NCI-H2029 (cell line): ENCODE results near the gene KCNE3.
A peak's percentile ranks its signal among the peaks of the same experiment; 100 is the strongest.

Experiments
- DNase-seq: peaks from one replicate; lab custom pipeline; 2025; lab: John Stamatoyannopoulos, UW

The KCNE3 gene

GRCh38 chr11:74466916-74467885 lies at the start of gene KCNE3:
KCNE3 (minus strand) TSS chr11:74467549; CDS start chr11:74457563, 9,986 bp downstream.
- DNase-seq = no peak

GRCh38 chr11:74507582-74507981 lies 40.2 kb upstream of the KCNE3 start:
- DNase-seq = no peak

GRCh38 chr11:74506823-74507222 lies 39.5 kb upstream of the KCNE3 start:
- no peak for DNase-seq

GRCh38 chr11:74505911-74506310 lies 38.6 kb upstream of the KCNE3 start:
- DNase-seq = no peak

GRCh38 chr11:74504100-74504691 lies 36.8 kb upstream of the KCNE3 start:
- no peak for DNase-seq

- DNase-seq = no peak
Observed at GRCh38 chr11:74494916-74495315, 27.6 kb upstream of the KCNE3 start.

GRCh38 chr11:74493791-74494630 lies 26.7 kb upstream of the KCNE3 start:
- no peak for DNase-seq

- DNase-seq = peak; percentile 98
Observed at GRCh38 chr11:74492974-74493790, 25.8 kb upstream of the KCNE3 start, which contains the start of gene LIPT2. LIPT2 (minus strand) TSS chr11:74493724; CDS start chr11:74493703, 21 bp downstream.

GRCh38 chr11:74492084-74492483 lies 24.7 kb upstream of the KCNE3 start:
- no peak for DNase-seq

- DNase-seq = no peak
Observed at GRCh38 chr11:74490941-74491340, 23.6 kb upstream of the KCNE3 start.

- DNase-seq = no peak
Observed at GRCh38 chr11:74487875-74488274, 20.5 kb upstream of the KCNE3 start.

- DNase-seq = no peak
Observed at GRCh38 chr11:74485868-74486267, 18.5 kb upstream of the KCNE3 start.

- DNase-seq = no peak
Observed at GRCh38 chr11:74480688-74481417, 13.5 kb upstream of the KCNE3 start.

- no peak for DNase-seq
Observed at GRCh38 chr11:74479732-74480123, 12.4 kb upstream of the KCNE3 start.

GRCh38 chr11:74478877-74479731 lies 11.8 kb upstream of the KCNE3 start:
- no peak for DNase-seq

- no peak for DNase-seq
Observed at GRCh38 chr11:74476536-74476935, 9.2 kb upstream of the KCNE3 start.

GRCh38 chr11:74474316-74474715 lies 7.0 kb upstream of the KCNE3 start:
- DNase-seq = no peak

- no peak for DNase-seq
Observed at GRCh38 chr11:74473382-74474173, 6.2 kb upstream of the KCNE3 start.
